Mucosa of rectum (tissue), 2 donors: ENCODE results near the gene PIP5K1B.

Experiments
- H3K27ac ChIP-seq, 2 donors: one replicate each; pipeline ENCODE4 v1.7.0; 2013; ENCODE audit warnings: inconsistent platforms in 2 of 2, low read depth in 2 of 2, low read length in 2 of 2
- H3K27me3 ChIP-seq, 2 donors: one replicate each; pipeline ENCODE4 v1.7.0; 2013; ENCODE audit warnings: low read length in 2 of 2; ENCODE audit not compliant: control insufficient read depth in 2 of 2, insufficient read depth in 2 of 2
- H3K36me3 ChIP-seq, 2 donors: one replicate each; pipeline ENCODE4 v1.7.0; 2013; ENCODE audit warnings: low read length in 2 of 2; ENCODE audit not compliant: control insufficient read depth in 2 of 2, insufficient read depth in 2 of 2
- H3K4me1 ChIP-seq, 2 donors: one replicate each; pipeline ENCODE4 v1.7.0; 2013; ENCODE audit warnings: low read length in 2 of 2, mild to moderate bottlenecking in 1 of 2; ENCODE audit not compliant: control insufficient read depth in 2 of 2, insufficient read depth in 2 of 2
- H3K4me3 ChIP-seq, 2 donors: one replicate each; pipeline ENCODE4 v1.7.0; 2013; ENCODE audit warnings: low read length in 2 of 2
- H3K9ac ChIP-seq, 2 donors: one replicate each; pipeline ENCODE4 v1.7.0; 2013; ENCODE audit warnings: low read length in 2 of 2, low read depth in 1 of 2, mild to moderate bottlenecking in 1 of 2
- H3K9me3 ChIP-seq, 2 donors: one replicate each; pipeline ENCODE4 v1.7.0; 2013; ENCODE audit warnings: low read length in 2 of 2; ENCODE audit not compliant: control insufficient read depth in 2 of 2
- donor health status: healthy.
- donor health status: Normal muscosa, but diverticular disease.

Gene PIP5K1B

GRCh38 chr9:68967800-68968199 lies 262.8 kb downstream of the PIP5K1B start:
- no peak overlapping the region for H3K9ac ChIP-seq
- no peaks in the 10 kb centered on the region for H3K9me3 ChIP-seq
- peaks cover 27 to 40% of the 10 kb centered on the region in 2 donors for H3K4me1 ChIP-seq
- no peak overlapping the region for H3K4me3 ChIP-seq
- H3K27ac ChIP-seq = no peak overlapping the region
- H3K27me3 ChIP-seq = no peaks in the 10 kb centered on the region
- H3K36me3 ChIP-seq = peaks cover 0 to 3% of the 10 kb centered on the region in 2 donors

GRCh38 chr9:68969538-68969937 lies 264.5 kb downstream of the PIP5K1B start:
- peak overlapping the region; percentile 54 to 71 for H3K27ac ChIP-seq
- H3K27me3 ChIP-seq = no peaks in the 10 kb centered on the region
- H3K9me3 ChIP-seq = no peaks in the 10 kb centered on the region
- peaks cover 21 to 26% of the 10 kb centered on the region in 2 donors for H3K4me1 ChIP-seq
- H3K9ac ChIP-seq = no peak overlapping the region
- H3K4me3 ChIP-seq = peak overlapping the region in 1 of 2 donors; percentile 20
- H3K36me3 ChIP-seq = peaks cover 0 to 3% of the 10 kb centered on the region in 2 donors

GRCh38 chr9:68970151-68970550 lies 265.1 kb downstream of the PIP5K1B start:
- H3K27me3 ChIP-seq = no peaks in the 10 kb centered on the region
- peaks cover 0 to 3% of the 10 kb centered on the region in 2 donors for H3K36me3 ChIP-seq
- H3K9me3 ChIP-seq = no peaks in the 10 kb centered on the region
- H3K4me3 ChIP-seq = peak overlapping the region; percentile 7 to 20
- H3K27ac ChIP-seq = peak overlapping the region; percentile 54 to 71
- H3K4me1 ChIP-seq = peaks cover 16 to 26% of the 10 kb centered on the region in 2 donors
- no peak overlapping the region for H3K9ac ChIP-seq

- no peak overlapping the region for H3K9ac ChIP-seq
- H3K27ac ChIP-seq = no peak overlapping the region
- H3K9me3 ChIP-seq = no peaks in the 10 kb centered on the region
- no peaks in the 10 kb centered on the region for H3K27me3 ChIP-seq
- no peak overlapping the region for H3K4me3 ChIP-seq
- H3K4me1 ChIP-seq = peaks cover 13 to 30% of the 10 kb centered on the region in 2 donors
- H3K36me3 ChIP-seq = no peaks in the 10 kb centered on the region
These were observed 268.6 kb downstream of the PIP5K1B start for GRCh38 chr9:68973619-68974018.

- Histone ChIP-seq H3K27ac (no peak overlapping the region), H3K4me1 (peaks cover 17 to 28% of the 10 kb centered on the region in 2 donors), H3K9me3 (no peaks in the 10 kb centered on the region), H3K36me3 (no peaks in the 10 kb centered on the region), H3K27me3 (no peaks in the 10 kb centered on the region), H3K4me3 (no peak overlapping the region), H3K9ac (no peak overlapping the region)
These were observed 269.4 kb downstream of the PIP5K1B start for GRCh38 chr9:68974431-68974830.

GRCh38 chr9:68974901-68975300 lies 269.9 kb downstream of the PIP5K1B start:
- H3K4me3 ChIP-seq = no peak overlapping the region
- no peaks in the 10 kb centered on the region for H3K36me3 ChIP-seq
- no peaks in the 10 kb centered on the region for H3K27me3 ChIP-seq
- peaks cover 17 to 27% of the 10 kb centered on the region in 2 donors for H3K4me1 ChIP-seq
- H3K9me3 ChIP-seq = no peaks in the 10 kb centered on the region
- peak overlapping the region in 1 of 2 donors; percentile 34 for H3K27ac ChIP-seq
- H3K9ac ChIP-seq = no peak overlapping the region

- Histone ChIP-seq H3K9me3 (no peaks in the 10 kb centered on the region), H3K27me3 (no peaks in the 10 kb centered on the region), H3K4me1 (peaks cover 20 to 28% of the 10 kb centered on the region in 2 donors), H3K9ac (peak overlapping the region in 1 of 2 donors; percentile 19), H3K4me3 (peak overlapping the region in 1 of 2 donors; percentile 39), H3K36me3 (no peaks in the 10 kb centered on the region), H3K27ac (peak overlapping the region; percentile 34 to 48)
These were observed 270.5 kb downstream of the PIP5K1B start for GRCh38 chr9:68975365-68976043.

GRCh38 chr9:68978066-68978465 lies 273.0 kb downstream of the PIP5K1B start:
- Histone ChIP-seq H3K9me3 (no peaks in the 10 kb centered on the region), H3K4me3 (no peak overlapping the region), H3K4me1 (peaks cover 23 to 43% of the 10 kb centered on the region in 2 donors), H3K27me3 (no peaks in the 10 kb centered on the region), H3K9ac (no peak overlapping the region), H3K27ac (no peak overlapping the region), H3K36me3 (no peaks in the 10 kb centered on the region)

GRCh38 chr9:68978501-68978900 lies 273.5 kb downstream of the PIP5K1B start:
- H3K36me3 ChIP-seq = no peaks in the 10 kb centered on the region
- H3K9ac ChIP-seq = no peak overlapping the region
- no peak overlapping the region for H3K4me3 ChIP-seq
- H3K27ac ChIP-seq = no peak overlapping the region
- H3K9me3 ChIP-seq = no peaks in the 10 kb centered on the region
- H3K27me3 ChIP-seq = no peaks in the 10 kb centered on the region
- H3K4me1 ChIP-seq = peaks cover 23 to 44% of the 10 kb centered on the region in 2 donors

GRCh38 chr9:68979538-68980314 lies 274.7 kb downstream of the PIP5K1B start:
- Histone ChIP-seq H3K4me3 (no peak overlapping the region), H3K27ac (peak overlapping the region; percentile 12 to 22), H3K9ac (no peak overlapping the region), H3K36me3 (no peaks in the 10 kb centered on the region), H3K4me1 (peaks cover 21 to 42% of the 10 kb centered on the region in 2 donors), H3K27me3 (no peaks in the 10 kb centered on the region), H3K9me3 (no peaks in the 10 kb centered on the region)
